K562 (cell line): Measurements from ENCODE around the gene PDE11A. TPM values are rescaled to one million over a fixed set of nuclear protein-coding genes. Genes with fewer than 3 reads are reported as not detected.

Experiments used
- ATAC-seq: fragments of 200-7000 bp; cut with Tn5 transposase; 3 replicates; pipeline ENCODE4 v1.9.1; 2020; ENCODE audit warnings: moderate library complexity
- BruUV-seq: library from RNA; stranded (reverse); fragments of 400-500 nt; replicated peaks from 2 replicates; lab custom pipeline; 2021; lab: Mats Ljungman, UMichigan
- CTCF ChIA-PET: fragments of 300-600 bp; formaldehyde crosslinking; extraction: SDS; loops from one replicate; lab custom pipeline; 2021; ENCODE audit warnings: low intra/inter-chr PET ratio; lab: Yijun Ruan, JAX
- POLR2A ChIA-PET: fragments of 300-600, 350-650 bp; sonication (Branson Sonifier 250); formaldehyde crosslinking; extraction: SDS; loops from one replicate; lab custom pipeline; 2021; ENCODE audit warnings: antibody characterized with exemption, inconsistent platforms; lab: Yijun Ruan, JAX
- DNase-seq, 4 experiments: peaks; one replicate each; pipeline versions ENCODE4 v3.0.0 to v3.0.0-alpha.2; 2011 to 2018; ENCODE audit warnings: low spot score in 3 of 4, mixed read lengths in 3 of 4; ENCODE audit errors: extremely low read depth in 1 of 4
- FAIRE-seq: peaks from 2 replicates; lab custom pipeline; 2011; peaks lifted over from hg19 to GRCh38; lab: Jason Lieb, UNC
- H2AFZ ChIP-seq: 2 replicates; pipeline ENCODE4 v1.6.0; 2011; ENCODE audit warnings: low read depth, low read length, control low read depth, inconsistent platforms
- H3K27ac ChIP-seq: fragments of 200-600 bp; 3 replicates; pipeline ENCODE4 v1.8.0; 2011; ENCODE audit warnings: low read depth, mild to moderate bottlenecking, control low read depth, inconsistent platforms, low read length, moderate library complexity, mixed read lengths; ENCODE audit errors: extremely low read depth
- H3K27me3 ChIP-seq, 2 experiments: fragments of 300-600 bp in 1 of 2; 2 replicates in 1 of 2; 3 replicates in 1 of 2; pipeline versions ENCODE4 v1.6.0 to v1.8.0; 2011; ENCODE audit warnings: inconsistent platforms in 2 of 2, low read length in 2 of 2, mild to moderate bottlenecking in 1 of 2, mixed read lengths in 1 of 2, moderate library complexity in 1 of 2; ENCODE audit not compliant: control insufficient read depth in 2 of 2, insufficient read depth in 2 of 2
- H3K36me3 ChIP-seq: fragments of 300-600 bp; 3 replicates; pipeline ENCODE4 v1.8.0; 2011; ENCODE audit warnings: mild to moderate bottlenecking, low read length, inconsistent platforms; ENCODE audit not compliant: control insufficient read depth, insufficient read depth
- H3K4me1 ChIP-seq, 2 experiments: fragments of 200-600 bp in 1 of 2; replicated peaks in 1 of 2; 2 replicates in 1 of 2; 3 replicates in 1 of 2; pipeline versions ENCODE4 v1.5.1 to v1.8.0; 2011; ENCODE audit warnings: inconsistent platforms in 2 of 2, low read length in 2 of 2, mild to moderate bottlenecking in 1 of 2, mixed read lengths in 1 of 2, moderate library complexity in 1 of 2; ENCODE audit not compliant: control insufficient read depth in 2 of 2, insufficient read depth in 2 of 2
- H3K4me2 ChIP-seq: 2 replicates; pipeline ENCODE4 v1.6.1; 2011; ENCODE audit warnings: low read length, control low read depth, inconsistent platforms, mixed read lengths; ENCODE audit not compliant: insufficient read depth
- H3K4me3 ChIP-seq: fragments of 200-600 bp; sonication (generic), shearing (Covaris generic); 2 replicates; pipeline ENCODE4 v1.5.1; 2016; ENCODE audit warnings: control low read depth, inconsistent platforms
- H3K79me2 ChIP-seq: fragments of 200-600 bp; 3 replicates; pipeline ENCODE4 v1.8.0; 2011; ENCODE audit warnings: low read length, inconsistent platforms; ENCODE audit not compliant: control insufficient read depth, insufficient read depth
- H3K9ac ChIP-seq, 2 experiments: 2 replicates each; pipeline versions ENCODE4 v1.6.0 to v1.6.1; 2011; ENCODE audit warnings: low read depth in 2 of 2, low read length in 2 of 2, control low read depth in 1 of 2, inconsistent platforms in 1 of 2, mild to moderate bottlenecking in 1 of 2, mixed read lengths in 1 of 2; ENCODE audit not compliant: insufficient read depth in 1 of 2
- H3K9me1 ChIP-seq: one replicate; pipeline ENCODE4 v1.6.0; 2011; ENCODE audit warnings: inconsistent platforms, mild to moderate bottlenecking, low read length, moderate library complexity; ENCODE audit not compliant: control insufficient read depth, insufficient read depth
- H3K9me3 ChIP-seq: replicated peaks from 2 replicates; pipeline ENCODE4 v1.5.1; 2011; ENCODE audit warnings: low read depth, low read length, inconsistent platforms; ENCODE audit not compliant: control insufficient read depth, insufficient read depth
- H4K20me1 ChIP-seq: replicated peaks from 2 replicates; pipeline ENCODE4 v1.6.1; 2011; ENCODE audit warnings: low read length, inconsistent platforms, mixed read lengths; ENCODE audit not compliant: control insufficient read depth, insufficient read depth
- CBFA2T3 ChIP-seq: fragments of 450-650 bp; IDR thresholded peaks from 2 replicates; pipeline ENCODE4 v1.6.1; 2017
- CEBPB ChIP-seq: fragments of 450-650 bp; IDR thresholded peaks from 2 replicates; pipeline ENCODE4 v1.6.1; 2016; ENCODE audit warnings: missing genetic modification characterization, missing compliant biosample characterization
- DDX20 ChIP-seq: fragments of 450-650 bp; IDR thresholded peaks from 2 replicates; pipeline ENCODE4 v1.6.1; 2016; ENCODE audit warnings: missing genetic modification characterization, low read depth, mild to moderate bottlenecking, missing compliant biosample characterization, moderate library complexity
- MTF1 ChIP-seq: fragments of 250-450 bp; sonication (Bioruptor Pico); IDR thresholded peaks from 2 replicates; pipeline ENCODE4 v1.9.0; 2021; ENCODE audit warnings: moderate library complexity, mild to moderate bottlenecking, inconsistent platforms, borderline replicate concordance
- RAD51 ChIP-seq: fragments of 450-650 bp; IDR thresholded peaks from 2 replicates; pipeline ENCODE4 v1.7.1; 2016; ENCODE audit warnings: low read depth, mild to moderate bottlenecking, borderline replicate concordance
- TRIM28 ChIP-seq: fragments of 450-650 bp; IDR thresholded peaks from 2 replicates; pipeline ENCODE4 v1.6.1; 2017
- TSHZ1 ChIP-seq: fragments of 250-450 bp; sonication (Bioruptor Pico); IDR thresholded peaks from 2 replicates; pipeline ENCODE4 v1.4.0; 2020; ENCODE audit warnings: mild to moderate bottlenecking, moderate library complexity
- UBTF ChIP-seq, 2 experiments: IDR thresholded peaks; 2 replicates each; pipeline ENCODE4 v1.6.1; 2012; ENCODE audit warnings: improper control_type of control experiment in 2 of 2, low read depth in 2 of 2, low read length in 2 of 2, borderline replicate concordance in 1 of 2
- ZFP1 ChIP-seq: fragments of 450-650 bp; formaldehyde crosslinking; IDR thresholded peaks from 2 replicates; pipeline ENCODE4 v1.4.0; 2020; ENCODE audit warnings: mild to moderate bottlenecking, mixed read lengths
- ZNF764 ChIP-seq: fragments of 250-450 bp; sonication (Bioruptor Pico); IDR thresholded peaks from 2 replicates; pipeline ENCODE4 v1.4.0; 2020; ENCODE audit warnings: low read depth, mild to moderate bottlenecking, moderate library complexity
- WGBS: fragments of 100-300 bp; shearing (Covaris generic); methylation state at CpG from one replicate; pipeline ENCODE4 v1.1.6; 2016; ENCODE audit warnings: low coverage, mixed read lengths; ENCODE audit not compliant: insufficient coverage; ENCODE audit errors: missing lambda C conversion rate; 5-methylcytosine and 5-hydroxymethylcytosine counted together
- in situ Hi-C: fragments of 300-500 bp; cut with MboI; formaldehyde crosslinking; loops from 4 replicates; pipeline ENCODE4 v1.15.0; 2018; ENCODE audit warnings: inconsistent platforms, mixed read lengths
- intact Hi-C: fragments of 100-400 bp; cut with micrococcal nuclease; formaldehyde crosslinking; loops from 2 replicates; pipeline ENCODE4 v1.14.2; 2022
- polyA plus RNA-seq, 8 experiments: library from polyadenylated mRNA; depleted of rRNA in 4 of 8; stranded (reverse) in 5 of 8; unstranded in 3 of 8; fragments of >200 nt; fragmentation: Nextera tagmentation in 2 of 8; fragmentation: Illumina TruSeq in 1 of 8; extraction: Ambion mirVana in 2 of 8; extraction: Trizol in 1 of 8; gene quantifications; 2 replicates each; pipeline versions ENCODE4 v1.2.1 to v1.2.3, GENCODE V29; 2011 to 2014; ENCODE audit warnings: inconsistent platforms in 1 of 8, missing spikeins in 1 of 8
- total RNA-seq, 7 experiments: library from RNA; depleted of rRNA in 6 of 7; stranded (reverse); fragments of >200 nt in 6 of 7; fragmentation: Illumina TruSeq in 2 of 7; extraction: Trizol in 2 of 7; gene quantifications; 2 replicates each; pipeline versions ENCODE4 v1.2.1 to v1.2.3, GENCODE V29; 2011 to 2021; ENCODE audit warnings: low replicate concordance in 1 of 7

The PDE11A gene
- total and polyA plus RNA-seq, 9 of the 15 experiments (the other 6 are each of a cell fraction or from before 2014, with no cell fraction given) = 3.2 to 22.1 (median 5.7) TPM

- H3K79me2 ChIP-seq = no peaks in the 10 kb centered on the region
- no peak for TF ChIP-seq TRIM28
- no peak for TF ChIP-seq DDX20
- TF ChIP-seq TSHZ1 (CRISPR knock-in tag) = no peak
- TF ChIP-seq MTF1 (CRISPR knock-in tag) = no peak
- TF ChIP-seq ZFP1 = no peak
- TF ChIP-seq RAD51 = no peak
- TF ChIP-seq ZNF764 = no peak
- no peak for TF ChIP-seq CBFA2T3
- TF ChIP-seq CEBPB = no peak
- TF ChIP-seq UBTF (IDR thresholded peaks at IDR 0.05; ENCODE audit: borderline replicate concordance in 1 of 2, low read depth in 2 of 2, low read length in 2 of 2) = no peak
- no peaks in the 10 kb centered on the region for H4K20me1 ChIP-seq
- H3K4me2 ChIP-seq = peak overlapping the region; percentile 93
- peak; percentile 60 for FAIRE-seq
- in situ Hi-C loops (no loop called here), intact Hi-C loops (loop anchor here (10.0 kb wide), 1 partner anchor 353 kb away; the partner anchor contains the start of gene NFE2L2)
- peak overlapping the region; percentile 52 for H3K4me3 ChIP-seq
- POLR2A ChIA-PET = interaction anchor here (0.8 to 2.9 kb wide), 5 partner anchors 8 to 225 kb away, joined by 3 to 10 read pairs (median 3); no protein-coding TSS in a partner anchor
- CTCF ChIA-PET = no interaction called here
- no peaks in the 10 kb centered on the region for H3K9me1 ChIP-seq
- ATAC-seq = no peak
- no peaks in the 10 kb centered on the region for H3K9me3 ChIP-seq
- H3K27me3 ChIP-seq = no peaks in the 10 kb centered on the region
- BruUV-seq = no TSS peak
- H3K4me1 ChIP-seq = peaks cover 11 to 17% of the 10 kb centered on the region in 2 experiments; a peak in 4 of 5 replicates
- H3K27ac ChIP-seq = peak overlapping the region; percentile 93; the same call in 1 of the 3 replicates
- WGBS = 55% methylated on average over 9 of the region's 9 CpGs
- DNase-seq = no peak
- peak overlapping the region; percentile 87 to 98 for H3K9ac ChIP-seq
- H2AFZ ChIP-seq = peak overlapping the region; percentile 99
- H3K36me3 ChIP-seq = no peaks in the 10 kb centered on the region
Observed at GRCh38 chr2:177617849-177618248, 454.7 kb downstream of the PDE11A start.
